Fibroblast of lung (primary cell): ENCODE data around the gene TAB2.

Experiments
- CTCF ChIP-seq, 2 donors: IDR thresholded peaks in 1 of 2; conservative IDR thresholded peaks in 1 of 2; 1 replicate in 1 of 2; 2 replicates in 1 of 2; pipeline ENCODE4 v1.5.1; 2011 to 2012; ENCODE audit warnings: low read length in 2 of 2, control low read depth in 1 of 2, inconsistent platforms in 1 of 2, low read depth in 1 of 2, mild to moderate bottlenecking in 1 of 2
- EZH2 ChIP-seq: IDR thresholded peaks from 2 replicates; pipeline ENCODE4 v1.5.1; 2012; ENCODE audit warnings: low read length, control low read depth, mild to moderate bottlenecking; ENCODE audit errors: missing control alignments

GRCh38 chr6:149365197-149365596, 47.7 kb downstream of the TAB2 start:
- TF ChIP-seq CTCF (conservative IDR thresholded peaks at IDR 0.05 in 1 of 2, IDR thresholded peaks at IDR 0.05 in 1 of 2; ENCODE audit: low read depth in 1 of 2, low read length in 2 of 2) (no peak), EZH2 (no peak)
